Measurements from ENCODE around the gene PUS10.
"Not testable (repeated sequence)": the region's sequence is repeated elsewhere in the genome, so short reads cannot be mapped to it uniquely, and the experiment has no call there.

Gene PUS10, protein sequence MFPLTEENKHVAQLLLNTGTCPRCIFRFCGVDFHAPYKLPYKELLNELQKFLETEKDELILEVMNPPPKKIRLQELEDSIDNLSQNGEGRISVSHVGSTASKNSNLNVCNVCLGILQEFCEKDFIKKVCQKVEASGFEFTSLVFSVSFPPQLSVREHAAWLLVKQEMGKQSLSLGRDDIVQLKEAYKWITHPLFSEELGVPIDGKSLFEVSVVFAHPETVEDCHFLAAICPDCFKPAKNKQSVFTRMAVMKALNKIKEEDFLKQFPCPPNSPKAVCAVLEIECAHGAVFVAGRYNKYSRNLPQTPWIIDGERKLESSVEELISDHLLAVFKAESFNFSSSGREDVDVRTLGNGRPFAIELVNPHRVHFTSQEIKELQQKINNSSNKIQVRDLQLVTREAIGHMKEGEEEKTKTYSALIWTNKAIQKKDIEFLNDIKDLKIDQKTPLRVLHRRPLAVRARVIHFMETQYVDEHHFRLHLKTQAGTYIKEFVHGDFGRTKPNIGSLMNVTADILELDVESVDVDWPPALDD

DNA sequence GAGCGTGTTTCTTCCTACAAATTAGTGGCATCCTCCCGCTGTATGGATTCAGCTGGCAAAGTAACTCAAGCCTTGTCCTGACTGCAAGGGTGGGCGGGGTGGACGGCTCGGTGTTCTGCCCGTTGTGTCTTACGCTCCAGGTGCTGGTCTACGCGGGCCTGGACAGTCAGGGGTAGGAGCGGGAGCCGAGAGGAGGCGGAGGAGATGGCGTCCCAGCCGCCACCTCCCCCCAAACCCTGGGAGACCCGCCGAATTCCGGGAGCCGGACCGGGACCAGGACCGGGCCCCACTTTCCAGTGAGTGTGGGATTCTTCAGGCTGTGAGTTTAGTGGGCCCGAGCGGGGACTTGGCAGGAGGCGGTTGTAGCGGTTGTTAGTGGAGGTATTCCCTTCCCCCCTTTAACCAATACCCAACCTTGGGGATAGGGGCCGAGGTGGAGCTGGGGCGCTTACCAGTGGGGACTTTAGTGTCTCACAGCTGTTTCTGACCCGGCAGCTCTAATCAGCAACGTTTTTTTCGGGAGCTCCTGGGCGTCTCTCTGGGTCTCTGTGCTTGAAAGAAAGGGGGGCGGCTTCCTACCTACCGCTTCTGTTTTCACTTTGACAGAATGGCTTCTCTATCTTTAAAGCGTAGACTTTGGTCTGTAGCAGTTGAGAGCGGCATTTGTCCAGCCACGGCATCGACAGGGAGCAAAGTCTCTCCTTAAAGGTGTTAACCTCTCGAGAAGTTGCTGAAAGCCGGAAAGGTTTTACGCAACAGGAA lies at the start of gene PUS10, which contains the start of gene PEX13:
PUS10 (minus strand) TSS at position 700 of the 762 bp plus-strand sequence. CDS start 6,365 bp downstream, outside the sequence.
PEX13 (plus strand) TSS at position 165 of the 762 bp plus-strand sequence; CDS start at position 205, 40 bp downstream.
- peak in 2 of 3 donors; percentile 22 to 45 for DNase-seq (ENCODE audit: low read depth in 3 of 3, low spot score in 1 of 3)

DNA sequence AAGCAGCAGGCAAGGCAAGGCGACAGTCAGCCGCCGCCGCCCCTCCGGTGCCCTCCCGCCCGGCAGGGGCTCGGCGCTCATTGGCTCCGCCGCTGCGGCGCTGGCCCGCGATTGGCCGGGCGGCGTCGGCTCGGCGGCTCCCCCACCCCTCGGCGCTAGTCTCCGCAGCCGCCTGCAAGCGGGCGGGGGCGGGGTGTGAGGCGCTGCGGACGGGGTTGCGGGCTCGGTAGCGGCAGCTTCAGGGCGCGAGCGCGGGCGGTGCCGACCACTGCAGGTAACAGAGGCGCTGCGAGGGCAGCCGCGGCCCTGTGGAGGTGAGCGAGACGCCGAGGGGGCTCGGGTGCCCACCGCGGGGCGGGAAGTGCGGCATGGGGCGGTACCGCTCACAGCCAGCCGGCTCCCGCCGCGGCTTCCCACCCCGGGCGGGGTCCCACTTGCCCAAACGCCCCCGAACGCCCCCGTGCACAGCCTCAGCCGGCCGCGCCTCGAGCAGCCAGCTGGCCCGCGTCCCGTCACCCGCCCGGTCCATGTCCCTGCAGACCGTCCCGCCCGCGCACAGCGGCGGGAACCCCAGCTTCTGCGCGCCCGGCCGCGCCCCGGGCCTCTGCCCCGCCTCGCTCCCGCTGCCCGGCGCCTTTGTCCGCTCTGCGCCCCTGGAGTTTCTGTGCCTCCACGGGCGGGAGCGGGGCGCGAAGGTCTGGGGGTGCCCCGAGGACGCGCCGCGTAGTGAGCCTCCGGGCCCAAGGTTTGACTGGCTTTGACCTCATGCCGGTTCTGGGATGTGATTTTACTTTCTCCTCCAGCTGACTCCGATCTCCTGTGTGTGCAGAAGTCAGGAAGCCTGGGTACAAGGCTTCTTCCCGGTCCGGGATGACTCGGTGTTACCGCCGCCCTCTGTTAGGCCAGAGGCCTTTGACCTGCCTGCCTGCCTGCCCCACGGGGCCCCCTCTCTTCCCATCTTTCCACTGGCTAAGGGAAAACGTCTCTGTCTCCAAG lies 48.0 kb upstream of the PUS10 start, which contains the start of gene SANBR:
SANBR (plus strand) TSS at position 158 of the 996 bp plus-strand sequence. CDS start 4,480 bp downstream, outside the sequence.
- DNase-seq (ENCODE audit: low read depth in 3 of 3, low spot score in 1 of 3) = peak; percentile 52 to 72 (median 70)

DNA sequence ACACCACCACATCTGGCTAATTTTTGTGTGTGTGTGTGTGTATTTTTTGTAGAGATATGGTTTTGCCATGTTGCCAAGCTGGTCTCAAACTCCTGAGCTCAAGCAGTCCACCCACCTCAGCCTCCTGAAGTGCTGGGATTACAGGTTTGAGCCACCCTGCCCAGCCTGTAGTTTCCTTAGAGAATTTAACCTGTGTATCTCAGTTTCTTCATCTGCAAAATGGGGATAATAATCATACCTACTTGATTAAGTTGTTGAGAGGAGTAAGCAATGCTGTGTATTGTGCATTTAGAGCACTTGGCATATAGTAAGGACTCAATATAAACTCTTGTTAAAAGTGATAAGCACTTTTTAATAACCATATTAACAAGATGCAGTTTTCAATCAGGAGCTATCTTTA lies 41.3 kb upstream of the PUS10 start:
- no peak for DNase-seq (ENCODE audit: low read depth in 3 of 3, low spot score in 1 of 3)

DNA sequence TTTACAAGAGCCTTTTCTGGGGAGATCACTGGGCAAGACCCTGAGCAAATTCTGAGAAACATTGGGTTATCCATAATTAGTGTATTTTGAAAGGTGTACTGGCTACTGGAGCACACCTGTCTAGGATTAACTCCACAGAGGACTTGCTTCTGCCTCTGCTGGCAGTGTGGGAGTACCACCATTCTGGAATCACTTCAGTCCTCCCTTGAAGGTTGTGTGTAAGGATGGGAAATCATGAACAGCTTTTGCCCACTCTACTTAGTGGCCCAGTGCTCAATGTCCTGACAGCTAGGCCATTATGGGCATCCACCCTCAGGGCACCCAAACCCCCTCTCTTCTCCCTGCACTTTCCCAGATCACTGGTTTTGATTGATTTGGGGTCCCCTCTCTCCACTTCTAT lies 39.5 kb upstream of the PUS10 start:
- no peak for DNase-seq (ENCODE audit: low read depth in 3 of 3, low spot score in 1 of 3)

DNA sequence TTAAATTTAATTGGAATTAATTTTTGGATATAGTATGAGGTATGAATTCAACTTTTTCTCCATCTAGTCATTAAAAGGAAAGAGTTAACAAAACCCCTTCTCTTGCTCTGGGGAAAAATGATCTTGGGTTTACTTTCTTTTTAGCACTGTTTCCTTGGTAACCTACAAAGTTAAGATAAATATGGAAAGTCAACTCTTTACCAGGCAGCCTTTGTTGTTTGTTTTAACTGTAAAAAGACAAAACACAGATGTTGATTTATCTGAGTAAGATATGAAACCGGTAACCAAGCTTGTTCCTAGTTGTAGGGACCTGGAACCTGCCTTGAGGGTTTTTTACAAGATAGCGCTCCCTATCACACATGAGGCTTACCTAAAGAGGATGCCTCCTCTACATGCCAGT lies 37.5 kb upstream of the PUS10 start:
- no peak for DNase-seq (ENCODE audit: low read depth in 3 of 3, low spot score in 1 of 3)

DNA sequence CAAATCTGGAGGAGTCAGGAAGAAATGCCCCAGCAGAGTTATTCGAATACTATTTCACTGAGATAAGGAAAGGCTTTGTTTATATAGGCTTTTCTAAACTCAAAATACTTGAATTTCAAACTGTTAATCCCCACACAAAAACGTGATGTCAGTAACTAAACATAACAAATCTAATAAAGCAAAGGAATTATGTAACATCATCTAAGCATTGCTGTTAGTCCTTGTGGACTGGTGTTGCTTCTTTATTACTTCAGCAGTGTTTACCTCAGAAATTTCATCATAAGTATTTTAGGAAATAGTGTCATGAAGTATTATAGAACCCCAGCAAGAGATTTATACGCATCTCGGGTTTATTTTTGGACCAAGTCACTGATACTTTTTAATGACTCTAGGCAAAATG lies 27.9 kb upstream of the PUS10 start:
- DNase-seq (ENCODE audit: low read depth in 3 of 3, low spot score in 1 of 3) = no peak

DNA sequence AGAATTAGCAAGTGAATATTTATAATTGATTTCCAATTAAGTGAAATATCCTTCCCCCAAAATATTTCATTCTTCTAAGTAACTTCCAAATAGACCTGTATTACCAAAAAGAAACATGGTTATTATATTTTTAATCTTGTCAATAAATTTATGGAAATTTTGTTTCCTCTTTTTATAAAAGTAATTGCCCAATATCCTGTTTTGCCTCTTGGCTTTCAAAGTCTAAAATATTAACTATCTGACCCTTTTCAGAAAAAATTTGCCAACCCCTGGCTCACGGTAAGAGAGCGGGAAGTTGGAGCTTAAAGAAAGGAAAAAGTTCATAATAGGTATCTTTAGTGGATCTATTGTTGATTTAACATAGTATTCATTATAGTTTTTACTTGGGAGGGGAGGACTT lies 27.2 kb upstream of the PUS10 start:
- no peak for DNase-seq (ENCODE audit: low read depth in 3 of 3, low spot score in 1 of 3)

DNA sequence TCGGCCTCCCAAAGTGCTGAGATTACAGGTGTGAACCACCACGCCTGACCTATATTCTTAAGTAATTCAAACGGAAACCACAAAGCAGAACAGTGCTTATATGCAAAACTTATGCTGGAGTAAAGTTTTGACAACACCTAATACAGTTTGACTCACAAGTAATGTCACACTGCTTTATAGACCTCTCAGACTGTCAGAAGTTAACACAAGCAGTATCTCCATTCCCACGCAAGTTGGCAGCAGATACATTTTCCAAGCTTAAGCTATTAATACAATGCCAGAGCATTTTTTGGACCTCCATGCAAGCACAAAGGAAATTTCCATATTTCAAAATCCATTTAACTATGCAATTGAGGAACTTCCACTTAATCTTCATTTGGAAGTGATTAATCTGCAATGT lies 26.6 kb upstream of the PUS10 start:
- no peak for DNase-seq (ENCODE audit: low read depth in 3 of 3, low spot score in 1 of 3)

DNA sequence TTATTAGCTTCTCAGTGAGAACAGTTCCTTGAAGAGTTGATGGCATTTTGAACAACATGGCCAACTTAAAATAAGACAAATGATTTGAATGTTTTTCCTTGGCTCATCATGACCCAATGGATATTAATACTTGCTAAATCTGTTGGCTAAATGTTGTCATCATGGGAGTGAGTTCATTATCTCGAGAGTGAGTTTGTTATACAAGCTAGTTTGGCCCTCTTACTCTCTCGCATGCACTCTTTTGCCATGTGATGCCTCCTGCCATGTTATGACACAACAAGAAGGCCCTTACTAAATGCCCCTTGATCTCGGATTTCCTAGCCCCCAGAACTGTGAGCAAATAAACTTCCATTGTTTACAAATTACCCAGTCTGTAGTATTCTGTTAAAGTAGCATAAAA lies 24.8 kb upstream of the PUS10 start:
- no peak for DNase-seq (ENCODE audit: low read depth in 3 of 3, low spot score in 1 of 3)

DNA sequence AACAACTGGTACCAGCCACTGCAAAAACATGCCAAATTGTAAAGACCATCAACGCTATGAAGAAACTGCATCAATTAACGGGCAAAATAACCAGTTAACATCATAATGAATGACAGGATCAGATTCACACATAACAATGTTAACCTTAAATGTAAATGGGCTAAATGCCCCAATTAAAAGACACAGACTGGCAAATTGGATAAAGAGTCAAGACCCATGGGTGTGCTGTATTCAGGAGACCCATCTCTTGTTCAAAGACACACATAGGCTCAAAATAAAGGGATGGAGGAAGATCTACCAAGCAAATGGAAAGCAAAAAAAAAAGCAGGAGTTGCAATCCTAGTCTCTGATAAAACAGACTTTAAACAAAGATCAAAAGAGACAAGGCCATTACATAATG lies 18.6 kb upstream of the PUS10 start:
- DNase-seq (ENCODE audit: low read depth in 3 of 3, low spot score in 1 of 3) = not testable (repeated sequence)

DNA sequence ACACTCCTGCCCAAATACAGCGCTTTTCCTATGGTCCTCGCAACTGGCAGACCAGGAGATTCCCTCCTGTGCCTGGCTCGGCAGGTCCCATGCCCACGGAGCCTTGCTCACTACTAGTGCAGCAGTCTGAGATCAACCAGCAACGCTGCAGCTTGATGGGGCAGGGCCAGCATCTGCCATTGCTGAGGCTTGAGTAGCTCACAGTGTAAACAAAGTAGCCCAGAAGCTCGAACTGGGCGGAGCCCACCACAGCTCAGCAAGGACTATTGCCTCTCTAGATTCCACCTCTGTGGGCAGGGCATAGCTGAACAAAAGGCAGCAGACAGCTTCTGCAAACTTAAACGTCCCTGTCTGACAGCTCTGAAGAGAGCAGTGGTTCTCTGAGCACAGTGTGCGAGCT lies 16.5 kb upstream of the PUS10 start:
- DNase-seq (ENCODE audit: low read depth in 3 of 3, low spot score in 1 of 3) = not testable (repeated sequence)

DNA sequence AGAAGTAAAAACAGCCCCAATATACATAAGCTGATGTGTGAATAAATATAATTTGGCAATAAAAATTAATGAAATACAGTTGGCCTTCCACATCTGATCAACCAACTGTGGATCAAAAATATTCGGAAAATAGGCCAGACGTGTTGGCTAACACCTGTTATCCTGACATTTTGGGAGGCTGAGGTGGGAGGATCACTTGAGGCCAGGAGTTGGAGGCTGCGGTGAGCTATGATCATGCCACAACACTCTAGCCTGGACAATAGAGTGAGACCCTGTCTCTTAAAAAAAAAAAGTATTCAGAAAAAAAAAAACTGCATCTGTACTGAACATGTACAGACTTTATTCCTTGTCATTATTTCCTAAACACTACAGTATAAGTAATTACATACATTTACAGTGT lies 11.5 kb upstream of the PUS10 start:
- DNase-seq (ENCODE audit: low read depth in 3 of 3, low spot score in 1 of 3) = no peak

DNA sequence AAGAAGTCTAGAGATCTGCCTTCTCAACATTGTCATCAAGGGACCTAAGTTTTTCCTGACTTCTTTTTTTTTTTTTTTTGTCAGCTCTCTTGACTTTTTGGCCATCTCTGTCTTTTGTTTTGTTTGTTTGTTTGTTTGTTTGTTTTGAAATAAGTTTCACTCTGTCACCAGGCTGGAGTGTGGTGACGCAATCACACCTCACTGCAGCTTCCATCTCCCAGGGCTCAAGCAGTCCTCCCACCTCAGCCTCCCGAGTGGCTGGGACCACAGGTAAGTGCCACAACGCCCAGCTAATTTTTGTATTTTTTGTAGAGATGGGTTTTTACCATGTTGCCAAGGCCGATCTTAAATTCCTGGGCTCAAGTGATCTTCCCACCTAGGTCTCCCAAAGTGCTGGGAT lies 5.6 kb upstream of the PUS10 start:
- no peak for DNase-seq (ENCODE audit: low read depth in 3 of 3, low spot score in 1 of 3)

DNA sequence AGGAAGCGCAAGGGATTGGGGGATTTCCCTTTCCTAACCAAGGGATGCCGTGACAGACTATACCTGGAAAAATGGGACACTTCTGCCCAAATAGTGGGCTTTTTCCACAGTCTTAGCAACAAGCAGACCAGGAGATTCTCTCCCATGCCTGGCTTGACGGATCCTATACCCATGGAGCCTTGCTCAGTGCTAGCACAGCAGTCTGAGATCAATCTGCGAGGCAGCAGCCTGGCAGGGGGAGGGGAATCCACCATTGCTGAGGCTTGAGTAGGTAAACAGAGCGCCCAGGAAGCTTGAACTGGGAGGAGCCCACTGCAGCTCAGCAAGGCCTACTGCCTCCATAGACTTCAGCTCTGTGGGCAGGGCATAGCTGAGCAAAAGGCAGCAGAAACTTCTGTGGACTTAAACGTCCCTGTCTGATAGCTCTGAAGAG lies 3.2 kb upstream of the PUS10 start:
- DNase-seq (ENCODE audit: low read depth in 3 of 3, low spot score in 1 of 3) = no peak

DNA sequence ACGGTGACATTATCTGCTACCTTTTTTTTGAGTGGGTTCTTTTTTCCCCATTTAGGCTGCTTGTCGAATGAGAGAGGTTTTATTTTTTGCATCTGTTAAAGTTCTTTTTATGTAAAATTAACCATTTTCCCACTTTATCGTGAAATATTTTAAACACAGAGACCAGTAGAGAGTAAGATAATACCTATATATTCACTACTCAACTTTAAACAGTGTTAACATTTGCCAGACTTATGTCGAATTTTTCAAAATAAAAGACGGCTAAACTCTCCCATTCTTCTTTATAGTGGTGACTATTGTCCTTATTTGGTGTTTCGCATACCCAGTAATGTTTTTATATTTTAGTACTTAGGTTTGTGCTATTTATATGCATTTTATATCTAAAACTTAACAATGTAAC lies 743 bp upstream of the PUS10 start:
- no peak for DNase-seq (ENCODE audit: low read depth in 3 of 3, low spot score in 1 of 3)

DNA sequence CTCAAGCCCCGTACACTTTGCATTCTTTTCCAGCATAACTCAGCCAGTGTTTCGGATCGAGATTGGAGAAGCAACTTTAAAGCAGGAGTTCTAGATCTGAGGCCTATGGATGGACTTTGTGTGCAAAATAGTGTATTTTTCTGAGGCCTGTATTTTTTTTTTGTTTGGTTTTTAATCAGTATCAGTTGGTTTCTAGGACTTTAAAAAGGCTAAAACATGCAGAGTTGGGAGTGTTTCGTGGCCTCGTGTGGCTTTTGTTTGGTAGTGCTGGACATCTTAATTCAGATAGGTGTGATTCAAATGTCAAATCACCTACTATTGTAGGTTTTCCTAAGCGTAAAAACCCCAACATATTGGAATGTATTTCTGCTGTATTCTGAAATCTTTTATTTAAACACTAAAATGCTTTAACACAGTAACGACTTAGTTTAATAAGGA lies 282 bp upstream of the PUS10 start:
- DNase-seq (ENCODE audit: low read depth in 3 of 3, low spot score in 1 of 3) = no peak

DNA sequence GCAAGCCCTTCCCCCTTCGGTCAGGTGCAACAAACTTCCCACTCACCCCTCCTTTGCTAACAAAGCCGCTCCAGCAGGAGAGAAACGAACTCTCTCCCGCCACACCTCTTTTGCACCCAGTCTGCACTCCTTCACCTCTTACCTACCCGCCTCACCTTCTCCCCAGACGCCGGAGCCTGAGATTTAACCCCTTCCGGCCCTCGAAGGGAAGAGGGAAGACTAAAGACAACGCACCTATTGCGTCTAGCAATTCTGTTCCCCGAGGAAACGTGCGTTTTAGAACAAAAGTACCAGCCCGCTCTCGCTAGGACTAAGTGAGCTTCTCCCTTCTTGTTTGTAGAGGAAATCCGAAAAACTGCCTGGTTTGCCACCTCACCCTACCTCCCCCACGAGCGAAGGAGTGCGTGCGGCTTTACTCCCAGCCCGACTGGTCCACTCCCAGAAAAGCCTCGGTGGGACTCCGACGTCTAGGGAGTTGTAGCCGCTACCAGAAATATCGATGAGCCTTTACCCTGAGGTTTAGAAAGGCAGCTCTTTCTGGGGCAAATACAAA lies 976 bp downstream of the PUS10 start:
- peak; percentile 27 to 40 (median 29) for DNase-seq (ENCODE audit: low read depth in 3 of 3, low spot score in 1 of 3)

DNA sequence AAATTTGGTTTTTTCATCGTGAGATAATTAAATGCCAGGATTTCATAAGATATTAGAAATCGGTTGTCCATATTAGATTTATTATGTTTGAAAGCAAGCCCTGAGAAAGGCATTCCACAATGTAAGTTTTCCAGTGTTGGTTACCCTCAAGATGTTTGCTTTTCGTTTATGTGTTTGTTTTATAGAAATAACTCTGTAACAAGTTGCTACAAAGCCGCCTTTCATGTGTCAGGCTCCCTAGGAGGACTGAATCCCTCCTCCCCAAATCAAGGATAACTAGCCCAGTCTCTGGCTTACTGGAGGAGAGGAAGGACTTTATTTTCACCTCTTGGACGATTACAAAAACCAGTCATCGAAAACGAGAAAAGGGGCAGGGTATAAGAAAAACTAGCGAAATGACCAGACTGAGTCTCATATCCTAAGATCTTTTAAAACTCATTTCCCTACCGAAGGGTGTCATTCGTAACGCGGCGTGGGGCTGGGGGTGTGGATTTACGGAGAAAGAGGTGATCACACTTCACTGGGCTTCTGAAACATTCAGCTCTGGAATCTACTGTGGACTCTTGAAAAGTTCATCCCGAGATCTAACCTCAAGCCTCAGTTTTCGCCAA lies 1.6 kb downstream of the PUS10 start:
- no peak for DNase-seq (ENCODE audit: low read depth in 3 of 3, low spot score in 1 of 3)

DNA sequence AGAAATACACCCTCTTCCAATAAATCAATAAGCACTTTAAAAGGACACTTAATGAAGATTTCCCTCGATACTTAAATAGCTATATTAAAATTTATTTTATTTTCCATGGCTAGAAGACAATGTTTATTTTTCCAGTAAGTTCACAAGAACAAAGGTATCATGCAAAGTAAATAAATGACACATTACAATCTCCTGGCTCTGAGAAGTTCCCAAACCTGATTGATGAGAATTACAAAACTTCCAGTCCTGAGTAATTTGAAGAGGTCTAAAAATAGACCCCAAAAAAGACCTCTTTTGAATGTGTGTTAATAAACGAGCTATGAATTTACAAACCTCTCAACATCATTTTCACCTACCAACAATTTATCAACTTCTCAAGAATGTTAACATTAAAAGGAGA lies 2.1 kb downstream of the PUS10 start:
- no peak for DNase-seq (ENCODE audit: low read depth in 3 of 3, low spot score in 1 of 3)

DNA sequence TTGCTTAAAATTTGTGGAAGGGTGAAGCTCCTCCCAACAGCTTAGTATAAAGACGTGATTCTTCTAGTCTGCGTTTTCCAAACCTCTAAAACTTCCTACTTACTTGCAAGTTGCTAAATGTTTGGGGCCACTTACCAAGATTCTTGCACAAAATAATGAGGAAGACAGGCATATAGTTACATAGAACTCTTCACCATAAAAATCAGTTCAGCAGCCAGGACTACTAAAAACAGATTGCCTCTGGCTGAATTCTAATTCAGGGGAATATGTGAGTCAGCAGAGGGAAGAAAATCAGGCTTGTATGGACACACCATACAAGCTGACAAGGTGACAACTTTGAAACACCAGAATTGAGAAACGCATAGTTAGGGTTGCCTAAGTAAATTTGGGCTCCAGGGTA lies 3.3 kb downstream of the PUS10 start:
- no peak for DNase-seq (ENCODE audit: low read depth in 3 of 3, low spot score in 1 of 3)
